Prostate gland (tissue), 2 donors: ENCODE data around the gene RXRA. TPM values are rescaled to one million over a fixed set of nuclear protein-coding genes. Genes with fewer than 3 reads are reported as not detected.

Source experiments
- DNase-seq: peaks from one replicate; pipeline ENCODE4 v3.0.0-alpha.2; 2019; ENCODE audit warnings: low spot score
- H3K27ac ChIP-seq, 2 donors: fragments of 200-600 bp; sonication (generic); 2 replicates each; pipeline ENCODE4 v1.5.1; 2017 to 2019
- H3K27me3 ChIP-seq: fragments of 200-600 bp; sonication (generic); replicated peaks from 2 replicates; pipeline ENCODE4 v1.5.1; 2019; ENCODE audit not compliant: insufficient read depth
- H3K36me3 ChIP-seq, 2 donors: fragments of 200-600 bp; sonication (generic); 1 replicate in 1 of 2; 2 replicates in 1 of 2; pipeline versions ENCODE4 v1.5.1 to v1.8.1; 2017 to 2019
- H3K4me1 ChIP-seq: fragments of 200-600 bp; sonication (generic); replicated peaks from 2 replicates; pipeline ENCODE4 v1.5.1; 2019
- H3K4me3 ChIP-seq, 2 donors: fragments of 200-600 bp; sonication (generic); 2 replicates each; pipeline ENCODE4 v1.5.1; 2017 to 2019
- H3K9me3 ChIP-seq: fragments of 200-600 bp; sonication (generic); 2 replicates; pipeline ENCODE4 v1.5.1; 2017
- CTCF ChIP-seq, 4 experiments: fragments of 200-600 bp in 2 of 4; fragments of 450-650 bp in 2 of 4; sonication (generic) in 2 of 4; IDR thresholded peaks; 1 replicate in 3 of 4; 2 replicates in 1 of 4; pipeline ENCODE4 v1.5.1; 2016 to 2019; ENCODE audit warnings: antibody characterized with exemption in 4 of 4, mild to moderate bottlenecking in 2 of 4, moderate library complexity in 2 of 4
- POLR2A ChIP-seq: fragments of 450-650 bp; IDR thresholded peaks from one replicate; pipeline ENCODE4 v1.6.1; 2016; ENCODE audit warnings: antibody characterized with exemption, mild to moderate bottlenecking
- POLR2AphosphoS5 ChIP-seq: sonication (generic); formaldehyde crosslinking; IDR thresholded peaks from one replicate; pipeline ENCODE4 v1.6.1; 2017; ENCODE audit warnings: antibody characterized with exemption
- WGBS: methylation state at CpG from one replicate; pipeline ENCODE4 v1.1.5; 2018; 5-methylcytosine and 5-hydroxymethylcytosine counted together
- intact Hi-C: fragments of 100-400 bp; cut with DNase I; formaldehyde crosslinking; loops from one replicate; pipeline ENCODE4 v1.14.2; 2022
- total RNA-seq, 2 donors: library from RNA; depleted of rRNA; stranded (reverse); fragments of >200 nt; gene quantifications; one replicate each; pipeline ENCODE4 v1.1.0, GENCODE V29; 2016

Gene RXRA
- total RNA-seq, 2 donors from 2014 or later: 69.5 to 84.1 TPM

- intact Hi-C loops: no loop called here
- Histone ChIP-seq H3K9me3 (no peaks in the 10 kb centered on the region), H3K27me3 (no peaks in the 10 kb centered on the region), H3K27ac (peak overlapping the region in 1 of 2 donors; percentile 19), H3K4me1 (peaks cover 20% of the 10 kb centered on the region), H3K4me3 (no peak overlapping the region), H3K36me3 (peaks cover 0 to 16% of the 10 kb centered on the region in 2 donors)
- TF ChIP-seq CTCF (IDR thresholded peaks at IDR 0.05) (no peak), POLR2AphosphoS5 (no peak), POLR2A (no peak)
- WGBS: 69% methylated on average over 22 of the region's 23 CpGs
- DNase-seq: no peak
Observed at GRCh38 chr9:134419000-134419683, 92.9 kb downstream of the RXRA start.

- no peak for DNase-seq
- H3K27ac ChIP-seq: no peak overlapping the region
- no peaks in the 10 kb centered on the region for H3K27me3 ChIP-seq
- TF ChIP-seq POLR2AphosphoS5: no peak
- no peak for TF ChIP-seq CTCF (IDR thresholded peaks at IDR 0.05)
- TF ChIP-seq POLR2A: no peak
- no peaks in the 10 kb centered on the region for H3K9me3 ChIP-seq
- intact Hi-C loops: no loop called here
- H3K4me1 ChIP-seq: peaks cover 17% of the 10 kb centered on the region
- H3K36me3 ChIP-seq: peaks cover 0 to 16% of the 10 kb centered on the region in 2 donors
- no peak overlapping the region for H3K4me3 ChIP-seq
- 87% methylated on average over 8 of the region's 10 CpGs for WGBS
Observed at GRCh38 chr9:134419684-134420076, 93.4 kb downstream of the RXRA start.

- WGBS: 90% methylated on average over 18 of the region's 18 CpGs
- Histone ChIP-seq H3K27me3 (no peaks in the 10 kb centered on the region), H3K4me1 (peaks cover 17% of the 10 kb centered on the region), H3K27ac (peak overlapping the region in 1 of 2 donors; percentile 77), H3K9me3 (no peaks in the 10 kb centered on the region), H3K4me3 (no peak overlapping the region), H3K36me3 (peaks cover 0 to 16% of the 10 kb centered on the region in 2 donors)
- intact Hi-C loops: no loop called here
- TF ChIP-seq POLR2A (no peak), CTCF (IDR thresholded peaks at IDR 0.05) (no peak), POLR2AphosphoS5 (no peak)
- no peak for DNase-seq
Observed at GRCh38 chr9:134420281-134420845, 94.1 kb downstream of the RXRA start.

GRCh38 chr9:134420974-134421432 lies 94.7 kb downstream of the RXRA start:
- peak; percentile 31 for TF ChIP-seq POLR2AphosphoS5
- TF ChIP-seq CTCF (IDR thresholded peaks at IDR 0.05): no peak
- no peak for TF ChIP-seq POLR2A
- Histone ChIP-seq H3K4me1 (peaks cover 17% of the 10 kb centered on the region), H3K27me3 (no peaks in the 10 kb centered on the region)

More at GRCh38 chr9:134420974-134421432, 94.7 kb downstream of the RXRA start:
- intact Hi-C loops: no loop called here
- peaks cover 0 to 16% of the 10 kb centered on the region in 2 donors for H3K36me3 ChIP-seq
- H3K27ac ChIP-seq: peak overlapping the region; percentile 64 to 77
- no peaks in the 10 kb centered on the region for H3K9me3 ChIP-seq
- no peak overlapping the region for H3K4me3 ChIP-seq
- no peak for DNase-seq
- WGBS: 79% methylated on average over 9 of the region's 10 CpGs
